Activated CD4-positive, alpha-beta T cell treated with anti-CD3 and anti-CD28 coated beads for 1 hour (primary cell): Measurements from ENCODE around the gene ZNF219.

ENCODE experiments used
- DNase-seq: peaks from one replicate; pipeline ENCODE4 v3.0.0-alpha.2; 2020

ZNF219 gene

GRCh38 chr14:21098076-21098891 lies at the start of gene ZNF219:
ZNF219 (minus strand) TSS chr14:21098655; CDS start chr14:21093591, 5,064 bp downstream.
- DNase-seq: no peak

DNA sequence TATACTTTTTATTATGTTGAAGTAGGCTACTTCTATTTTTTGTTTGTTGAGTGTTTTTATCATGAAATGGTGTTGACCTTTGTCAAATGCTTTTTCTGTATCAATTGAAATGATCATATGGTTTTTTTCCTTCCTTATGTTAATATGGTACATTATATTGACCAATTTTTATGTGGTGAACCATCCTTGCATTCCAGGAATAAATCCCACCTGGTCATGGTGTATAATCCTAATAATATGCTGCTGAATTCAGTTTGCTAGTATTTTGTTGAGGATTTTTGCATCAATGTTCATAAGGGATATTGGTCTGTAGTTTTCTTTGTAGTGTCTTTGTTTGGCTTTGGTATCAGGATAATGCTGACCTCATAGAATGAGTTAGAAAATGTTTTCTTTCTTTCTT lies 47.0 kb upstream of the ZNF219 start:
- DNase-seq: no peak

GRCh38 chr14:21142357-21142756 lies 43.9 kb upstream of the ZNF219 start:
- no peak for DNase-seq

DNA sequence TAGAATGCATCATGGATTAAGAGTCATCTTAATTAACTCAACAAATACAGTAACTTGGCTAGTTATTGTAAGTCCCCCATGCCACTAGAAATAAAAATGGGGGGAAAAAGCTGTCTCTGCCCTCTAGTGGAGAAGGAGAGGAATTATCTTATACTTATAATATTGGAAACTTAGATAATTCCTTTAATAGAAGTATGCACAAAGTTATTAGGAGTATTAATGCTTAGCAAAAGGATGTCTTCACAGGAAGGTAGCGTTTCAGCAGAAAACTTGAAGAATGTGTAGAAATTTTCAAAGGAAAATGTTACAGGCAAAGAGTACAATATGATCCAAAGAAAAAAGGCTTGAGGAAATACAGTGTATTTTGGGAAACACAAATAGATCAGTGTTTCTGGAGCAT lies 37.6 kb upstream of the ZNF219 start:
- no peak for DNase-seq

GRCh38 chr14:21133901-21134300 lies 35.4 kb upstream of the ZNF219 start:
- DNase-seq: no peak

DNA sequence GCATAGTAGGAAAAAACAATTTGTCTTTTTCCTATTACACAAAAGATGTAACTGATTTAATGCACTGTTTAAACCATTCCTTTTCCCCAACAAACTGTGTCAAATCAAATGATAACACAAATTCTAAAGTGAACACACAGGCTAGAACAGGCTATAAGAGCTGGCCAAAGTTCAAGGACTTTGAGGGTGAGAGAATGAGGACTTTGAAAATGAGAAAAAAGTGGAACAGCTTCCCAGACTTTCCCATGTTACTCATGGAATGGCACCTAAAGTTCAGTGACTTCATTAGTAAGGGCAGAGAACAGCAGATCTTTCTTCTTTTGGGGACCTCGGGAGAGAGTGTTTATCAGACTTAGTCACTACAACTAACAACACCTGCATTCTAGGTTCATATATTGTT lies 25.0 kb upstream of the ZNF219 start:
- no peak for DNase-seq

DNA sequence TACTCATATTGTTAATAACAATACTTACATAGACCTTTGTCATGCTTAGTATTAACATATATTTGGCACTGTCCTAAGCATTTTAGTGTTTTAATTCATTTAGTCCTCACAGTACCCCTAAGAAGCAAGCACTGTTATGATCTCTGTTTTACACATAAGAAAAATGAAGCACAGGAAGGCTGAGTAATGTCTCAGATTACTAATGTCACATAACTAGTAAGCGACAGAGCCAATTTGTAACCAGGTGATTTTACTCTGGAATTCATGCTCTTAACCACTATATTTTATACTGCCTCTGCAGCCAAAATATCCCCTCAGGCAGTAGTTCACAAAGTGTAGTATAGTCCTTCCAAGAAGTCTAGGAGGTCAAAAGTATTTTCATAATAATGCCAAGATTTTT lies 22.7 kb upstream of the ZNF219 start:
- no peak for DNase-seq

DNA sequence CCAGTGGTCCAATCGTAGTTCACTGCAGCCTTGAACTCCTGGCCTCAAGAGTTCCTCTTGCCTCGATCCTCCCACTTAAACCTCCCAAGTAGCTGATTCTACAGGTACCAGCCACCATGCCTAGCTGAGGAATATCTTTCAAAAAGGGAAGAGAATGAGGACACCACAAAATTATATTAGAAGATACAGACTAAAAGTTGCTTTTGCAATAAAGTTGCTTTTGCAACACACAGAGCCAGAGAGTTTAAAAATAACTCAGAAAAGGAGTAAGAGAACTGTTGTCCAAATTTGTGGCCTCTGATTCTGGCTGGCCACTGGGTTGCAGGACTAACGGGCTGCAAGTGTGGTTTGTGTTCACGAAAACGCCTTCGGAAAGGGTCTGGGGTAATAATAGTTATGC lies 22.2 kb upstream of the ZNF219 start:
- no peak for DNase-seq

- DNase-seq: no peak
Observed at GRCh38 chr14:21118933-21119332, 20.5 kb upstream of the ZNF219 start.

GRCh38 chr14:21113369-21113768 lies 14.9 kb upstream of the ZNF219 start:
- no peak for DNase-seq

DNA sequence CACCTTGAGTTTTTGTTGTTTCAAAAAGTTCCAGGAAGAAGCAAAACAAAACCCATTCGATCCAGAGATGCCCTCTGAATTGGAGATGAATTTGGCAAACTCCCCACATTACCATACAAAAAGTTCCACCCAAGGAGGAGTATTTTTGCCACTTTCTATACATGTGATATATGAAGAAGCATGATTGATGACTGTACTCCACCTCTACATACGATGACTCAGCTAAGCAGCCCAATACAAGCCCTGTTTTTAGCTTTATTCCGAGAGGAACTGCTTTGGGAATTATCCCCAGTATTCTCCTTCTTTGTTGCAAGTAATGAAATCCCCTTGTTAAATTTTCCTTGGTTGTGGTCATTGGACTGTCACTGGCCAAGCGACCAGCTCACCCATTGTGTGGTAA lies 13.8 kb upstream of the ZNF219 start:
- no peak for DNase-seq

DNA sequence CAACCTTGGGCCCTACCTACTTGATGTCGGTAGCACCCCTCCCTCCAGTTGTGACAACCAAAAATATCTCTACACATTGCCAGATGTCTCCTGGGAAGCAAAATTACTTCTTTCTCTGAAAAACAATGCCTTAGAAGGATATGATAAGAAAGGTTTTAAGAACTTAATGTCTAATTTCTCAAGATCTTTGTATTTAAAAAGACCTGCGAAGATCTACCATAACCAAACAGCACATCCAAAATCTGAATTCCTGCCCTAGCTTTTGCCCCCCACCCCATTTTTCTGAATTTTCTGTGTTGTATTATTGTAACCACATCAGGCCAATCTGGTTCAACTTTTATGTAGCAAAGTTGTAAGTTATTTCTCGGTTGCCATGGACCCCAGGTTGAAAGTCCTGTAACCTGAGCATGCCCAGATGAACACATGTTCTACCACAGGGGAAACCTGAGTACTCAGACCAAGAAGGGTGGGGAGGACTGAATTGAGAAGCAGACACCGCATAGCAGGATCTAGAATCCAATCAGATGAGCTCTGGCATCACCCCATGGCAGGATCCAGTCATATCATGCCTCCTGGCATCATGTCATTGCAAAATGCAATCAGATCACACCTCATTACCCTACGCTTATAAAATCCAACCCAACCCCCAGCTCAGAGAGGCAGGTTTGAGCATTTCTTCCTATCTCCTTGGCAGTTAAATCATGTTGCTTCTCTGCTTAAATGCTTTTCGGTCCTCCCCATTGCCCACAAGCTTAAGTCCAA lies 11.1 kb upstream of the ZNF219 start:
- no peak for DNase-seq

DNA sequence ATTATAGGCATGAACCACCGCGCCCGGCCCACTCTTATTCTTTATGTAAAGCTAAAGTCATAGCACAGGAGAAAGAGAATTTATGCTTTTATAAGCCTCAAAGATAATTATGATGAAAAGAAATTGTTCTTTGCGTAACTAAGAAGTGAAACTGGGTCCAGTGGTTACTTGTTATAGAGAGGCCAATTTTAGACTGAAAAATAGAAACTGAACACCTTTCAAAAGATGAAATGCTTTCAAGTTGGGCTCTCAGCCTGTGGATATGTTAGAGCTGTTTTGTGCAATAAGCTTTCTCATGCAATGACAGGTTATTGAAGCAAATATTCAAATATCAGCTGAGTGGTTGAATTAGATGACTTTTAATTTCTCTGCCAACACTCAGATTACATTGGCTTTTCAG lies 10.3 kb upstream of the ZNF219 start:
- DNase-seq: no peak

GRCh38 chr14:21107283-21107800 lies 8.9 kb upstream of the ZNF219 start:
- DNase-seq: no peak

- DNase-seq: peak; percentile 68
Observed at GRCh38 chr14:21106498-21107282, 8.2 kb upstream of the ZNF219 start.

DNA sequence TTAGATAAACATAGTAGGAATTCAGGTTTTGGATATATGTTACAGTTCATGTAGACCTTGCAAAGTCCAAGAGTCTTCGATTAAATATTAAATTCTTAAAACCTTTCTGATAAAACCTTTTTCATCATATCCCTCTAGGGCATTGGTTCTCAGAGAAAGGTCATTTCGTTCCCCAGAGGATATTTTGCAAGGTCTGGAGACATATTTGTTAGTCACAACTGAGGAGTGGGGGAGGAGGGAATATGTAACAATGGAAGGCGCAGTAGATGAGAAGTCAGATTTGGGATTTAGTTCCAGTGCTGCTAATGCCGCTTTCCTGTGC lies 7.7 kb upstream of the ZNF219 start:
- no peak for DNase-seq

DNA sequence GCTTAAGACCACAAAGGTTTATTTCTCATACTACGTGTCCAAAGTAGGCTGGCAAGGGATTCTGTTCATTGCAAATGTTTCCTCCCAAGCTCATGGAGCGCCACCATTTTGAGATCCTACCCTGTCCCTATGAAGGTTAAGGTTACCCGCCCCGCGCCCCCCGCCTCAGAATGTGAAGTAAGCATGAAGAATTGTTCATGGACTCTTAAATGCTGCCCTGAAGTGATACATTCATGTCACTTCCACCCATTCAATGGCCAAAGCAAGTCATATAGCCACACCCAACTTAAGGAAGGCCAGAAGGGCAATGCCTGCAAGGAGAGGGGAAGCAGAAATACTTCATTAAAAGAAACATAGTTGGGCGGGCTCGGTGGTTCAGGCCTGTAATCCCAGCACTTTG lies 6.6 kb upstream of the ZNF219 start:
- no peak for DNase-seq

GRCh38 chr14:21104448-21105060 lies 6.1 kb upstream of the ZNF219 start:
- peak; percentile 49 for DNase-seq

DNA sequence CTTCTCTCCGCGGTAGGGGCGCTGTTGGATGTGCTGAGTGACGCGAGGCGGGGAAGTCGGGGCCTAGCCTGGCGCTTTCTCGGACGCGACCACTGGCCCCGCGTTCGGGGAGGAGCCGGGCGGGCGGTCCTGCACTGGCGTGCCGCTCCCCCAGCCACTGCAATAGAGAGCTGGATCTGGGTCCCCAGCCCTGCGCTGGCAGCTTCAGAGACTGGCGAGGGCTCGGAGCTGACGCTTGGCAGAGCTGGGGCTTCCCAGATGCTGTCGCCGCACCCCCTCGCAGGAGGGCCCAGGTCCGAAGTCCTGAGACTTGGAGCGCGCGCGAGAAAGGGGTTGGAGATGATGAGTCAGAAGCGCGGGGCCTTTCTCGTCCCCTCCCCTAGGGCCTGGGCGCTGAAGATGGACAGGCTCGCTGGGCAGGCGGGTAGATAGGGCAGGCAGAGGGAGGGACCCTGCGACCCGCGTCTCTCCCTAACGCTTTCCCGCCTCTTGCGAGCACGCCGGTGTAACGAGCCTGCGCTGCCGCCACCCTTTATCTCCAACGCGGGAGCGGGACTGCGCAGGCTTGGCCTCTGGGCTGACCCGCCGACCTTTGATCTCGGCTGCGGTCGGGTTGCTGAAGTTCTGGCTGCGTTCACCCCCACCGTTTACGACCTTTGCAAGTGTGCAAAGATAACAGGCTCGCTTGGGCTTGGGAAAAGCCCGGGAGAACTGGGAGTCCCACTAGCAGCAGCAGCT lies 5.4 kb upstream of the ZNF219 start:
- DNase-seq: peak; percentile 90

- no peak for DNase-seq
Observed at GRCh38 chr14:21103411-21103709, 4.9 kb upstream of the ZNF219 start.

- no peak for DNase-seq
Observed at GRCh38 chr14:21102521-21103410, 4.3 kb upstream of the ZNF219 start.
